Breast epithelium (tissue), 3 donors: ENCODE measurements around the gene HLA-DQA1.

Source experiments
- POLR2AphosphoS5 ChIP-seq, 3 donors: sonication (generic); formaldehyde crosslinking; IDR thresholded peaks; one replicate each; pipeline ENCODE4 v1.6.1; 2017; ENCODE audit warnings: antibody characterized with exemption in 3 of 3
- TF ChIP-seq, protein P1 (sequence below), 3 donors: fragments of 450-650 bp; IDR thresholded peaks; one replicate each; pipeline ENCODE4 v1.5.1; 2016 to 2017; ENCODE audit warnings: antibody characterized with exemption in 3 of 3, mild to moderate bottlenecking in 3 of 3, moderate library complexity in 3 of 3

DNA sequence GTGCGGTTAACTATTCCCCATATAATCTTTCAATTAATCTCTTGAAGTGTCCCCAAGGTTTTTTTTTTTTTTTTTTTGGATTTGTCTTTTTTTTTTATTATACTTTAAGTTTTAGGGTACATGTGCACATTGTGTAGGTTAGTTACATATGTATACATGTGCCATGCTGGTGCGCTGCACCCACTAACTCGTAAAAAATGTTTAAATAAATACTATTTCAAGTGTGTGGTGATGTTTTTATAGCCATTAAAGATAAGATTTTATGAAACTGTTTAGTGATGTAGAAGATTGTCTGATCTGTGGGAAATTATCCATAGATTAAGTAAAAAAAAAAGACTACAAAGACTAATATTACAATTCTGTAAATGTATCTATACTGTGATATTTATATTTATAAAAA, 12.6 kb upstream of the HLA-DQA1 start:
- TF ChIP-seq, protein P1, sequence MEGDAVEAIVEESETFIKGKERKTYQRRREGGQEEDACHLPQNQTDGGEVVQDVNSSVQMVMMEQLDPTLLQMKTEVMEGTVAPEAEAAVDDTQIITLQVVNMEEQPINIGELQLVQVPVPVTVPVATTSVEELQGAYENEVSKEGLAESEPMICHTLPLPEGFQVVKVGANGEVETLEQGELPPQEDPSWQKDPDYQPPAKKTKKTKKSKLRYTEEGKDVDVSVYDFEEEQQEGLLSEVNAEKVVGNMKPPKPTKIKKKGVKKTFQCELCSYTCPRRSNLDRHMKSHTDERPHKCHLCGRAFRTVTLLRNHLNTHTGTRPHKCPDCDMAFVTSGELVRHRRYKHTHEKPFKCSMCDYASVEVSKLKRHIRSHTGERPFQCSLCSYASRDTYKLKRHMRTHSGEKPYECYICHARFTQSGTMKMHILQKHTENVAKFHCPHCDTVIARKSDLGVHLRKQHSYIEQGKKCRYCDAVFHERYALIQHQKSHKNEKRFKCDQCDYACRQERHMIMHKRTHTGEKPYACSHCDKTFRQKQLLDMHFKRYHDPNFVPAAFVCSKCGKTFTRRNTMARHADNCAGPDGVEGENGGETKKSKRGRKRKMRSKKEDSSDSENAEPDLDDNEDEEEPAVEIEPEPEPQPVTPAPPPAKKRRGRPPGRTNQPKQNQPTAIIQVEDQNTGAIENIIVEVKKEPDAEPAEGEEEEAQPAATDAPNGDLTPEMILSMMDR (IDR thresholded peaks at IDR 0.05) = no peak
- no peak for TF ChIP-seq POLR2AphosphoS5 (IDR thresholded peaks at IDR 0.05)
